H1 (cell line): Measurements from ENCODE around the gene FOXF1. TPM values are rescaled to one million over a fixed set of nuclear protein-coding genes. Genes with fewer than 3 reads are reported as not detected.

Experiments
- CTCF ChIA-PET: fragments of 300-600 bp; sonication (Branson Sonifier 250); formaldehyde crosslinking; loops from one replicate; lab custom pipeline; 2021; ENCODE audit not compliant: partially characterized antibody; lab: Charles Lee
- POLR2A ChIA-PET: fragments of 300-600 bp; sonication (Branson Sonifier 250); formaldehyde crosslinking; loops from one replicate; lab custom pipeline; 2021; ENCODE audit warnings: inconsistent platforms; ENCODE audit not compliant: partially characterized antibody; lab: Charles Lee
- DNase-seq, 2 experiments: peaks; one replicate each; pipeline versions ENCODE4 v3.0.0 to v3.0.0-alpha.2; 2010 to 2022; ENCODE audit warnings: low spot score in 2 of 2, low read depth in 1 of 2, mixed read lengths in 1 of 2
- FAIRE-seq: peaks from 2 replicates; lab custom pipeline; 2011; peaks lifted over from hg19 to GRCh38; lab: Jason Lieb, UNC
- H2AFZ ChIP-seq: 2 replicates; pipeline ENCODE4 v1.8.1; 2012; ENCODE audit warnings: low read length, inconsistent platforms
- H2AK5ac ChIP-seq: 2 replicates; pipeline ENCODE4 v1.6.1; 2013; ENCODE audit warnings: low read depth, low read length
- H2BK120ac ChIP-seq: replicated peaks from 2 replicates; pipeline ENCODE3; 2013; ENCODE audit warnings: low read depth, low read length, inconsistent platforms
- H2BK12ac ChIP-seq: 2 replicates; pipeline ENCODE4 v1.6.1; 2013; ENCODE audit warnings: low read depth, low read length
- H2BK15ac ChIP-seq: 2 replicates; pipeline ENCODE4 v1.6.1; 2013; ENCODE audit warnings: low read length
- H2BK20ac ChIP-seq: 2 replicates; pipeline ENCODE4 v1.6.1; 2013; ENCODE audit warnings: low read length
- H2BK5ac ChIP-seq: 2 replicates; pipeline ENCODE4 v1.6.1; 2013; ENCODE audit warnings: low read depth, low read length
- H3K14ac ChIP-seq: 2 replicates; pipeline ENCODE4 v1.6.1; 2013; ENCODE audit warnings: inconsistent platforms; ENCODE audit not compliant: insufficient read length
- H3K18ac ChIP-seq: 2 replicates; pipeline ENCODE4 v1.6.1; 2013; ENCODE audit warnings: low read length; ENCODE audit errors: extremely low read depth
- H3K23ac ChIP-seq: 2 replicates; pipeline ENCODE4 v1.6.1; 2013; ENCODE audit warnings: inconsistent platforms; ENCODE audit not compliant: insufficient read length
- H3K23me2 ChIP-seq: 2 replicates; pipeline ENCODE4 v1.6.1; 2013; ENCODE audit warnings: low read depth, low read length
- H3K27ac ChIP-seq: 2 replicates; pipeline ENCODE4 v1.6.1; 2011; ENCODE audit warnings: low read depth, low read length, inconsistent platforms
- H3K27me3 ChIP-seq, 4 experiments: replicated peaks in 1 of 4; 1 replicate in 1 of 4; 2 replicates in 3 of 4; pipeline versions ENCODE4 v1.6.1 to v1.8.1; 2011 to 2013; ENCODE audit warnings: low read length in 3 of 4, mild to moderate bottlenecking in 3 of 4, inconsistent platforms in 2 of 4, mixed read lengths in 2 of 4, moderate library complexity in 1 of 4; ENCODE audit not compliant: control insufficient read depth in 3 of 4, insufficient read depth in 3 of 4; ENCODE audit errors: extremely low read depth in 1 of 4
- H3K36me3 ChIP-seq, 4 experiments: 2 replicates each; pipeline versions ENCODE4 v1.6.1 to v1.8.1; 2011 to 2013; ENCODE audit warnings: mild to moderate bottlenecking in 4 of 4, low read length in 3 of 4, moderate library complexity in 2 of 4, control low read depth in 1 of 4, inconsistent platforms in 1 of 4; ENCODE audit not compliant: insufficient read depth in 4 of 4, control insufficient read depth in 2 of 4
- H3K4ac ChIP-seq: replicated peaks from 2 replicates; pipeline ENCODE3; 2013; ENCODE audit warnings: low read length, low read depth, mixed read lengths, inconsistent platforms; ENCODE audit not compliant: insufficient read length
- H3K4me1 ChIP-seq, 4 experiments: replicated peaks in 1 of 4; 1 replicate in 1 of 4; 2 replicates in 3 of 4; pipeline versions ENCODE4 v1.6.1 to v1.8.1; 2011 to 2013; ENCODE audit warnings: low read length in 3 of 4, inconsistent platforms in 2 of 4, mixed read lengths in 1 of 4; ENCODE audit not compliant: insufficient read depth in 4 of 4, control insufficient read depth in 3 of 4
- H3K4me2 ChIP-seq, 2 experiments: 2 replicates each; pipeline versions ENCODE4 v1.6.1 to v1.8.1; 2011 to 2013; ENCODE audit warnings: low read depth in 2 of 2, low read length in 2 of 2, control low read depth in 1 of 2, inconsistent platforms in 1 of 2, mild to moderate bottlenecking in 1 of 2; ENCODE audit not compliant: insufficient read depth in 1 of 2
- H3K4me3 ChIP-seq, 4 experiments: fragments of 200-600, 300-600 bp in 1 of 4; sonication (generic), shearing (Covaris generic), sonication (Bioruptor Twin) in 1 of 4; 2 replicates each; pipeline versions ENCODE4 v1.5.1 to v1.8.1; 2011 to 2016; ENCODE audit warnings: low read length in 4 of 4, low read depth in 3 of 4, control low read depth in 2 of 4, inconsistent platforms in 2 of 4, mild to moderate bottlenecking in 2 of 4, mixed read lengths in 1 of 4, moderate library complexity in 1 of 4; ENCODE audit not compliant: insufficient read depth in 2 of 4; ENCODE audit errors: extremely low read depth in 1 of 4
- H3K56ac ChIP-seq: replicated peaks from 2 replicates; pipeline ENCODE3; 2013; ENCODE audit warnings: low read depth, mild to moderate bottlenecking, mixed read lengths, low read length, inconsistent platforms; ENCODE audit not compliant: insufficient read length
- H3K79me1 ChIP-seq: 2 replicates; pipeline ENCODE4 v1.6.1; 2013; ENCODE audit warnings: low read depth, low read length, control low read depth
- H3K79me2 ChIP-seq, 2 experiments: 2 replicates each; pipeline versions ENCODE4 v1.6.1 to v1.8.1; 2012 to 2013; ENCODE audit warnings: low read length in 2 of 2, mild to moderate bottlenecking in 2 of 2, inconsistent platforms in 1 of 2; ENCODE audit not compliant: insufficient read depth in 2 of 2, control insufficient read depth in 1 of 2
- H3K9ac ChIP-seq, 4 experiments: replicated peaks in 1 of 4; 1 replicate in 1 of 4; 2 replicates in 3 of 4; pipeline versions ENCODE4 v1.6.1 to v1.8.1; 2011 to 2013; ENCODE audit warnings: low read depth in 3 of 4, low read length in 3 of 4, control low read depth in 2 of 4, mild to moderate bottlenecking in 2 of 4, moderate library complexity in 2 of 4, inconsistent platforms in 1 of 4; ENCODE audit errors: extremely low read depth in 1 of 4
- H3K9me3 ChIP-seq, 2 experiments: 2 replicates each; pipeline versions ENCODE4 v1.6.1 to v1.8.1; 2012 to 2013; ENCODE audit warnings: mild to moderate bottlenecking in 2 of 2, moderate library complexity in 2 of 2, control low read depth in 1 of 2, inconsistent platforms in 1 of 2, low read depth in 1 of 2, low read length in 1 of 2, mixed read lengths in 1 of 2; ENCODE audit not compliant: insufficient read depth in 2 of 2
- H4K20me1 ChIP-seq, 2 experiments: replicated peaks in 1 of 2; 2 replicates each; pipeline versions ENCODE3 to v1.8.1; 2011 to 2013; ENCODE audit warnings: inconsistent platforms in 2 of 2, low read length in 2 of 2, mild to moderate bottlenecking in 1 of 2; ENCODE audit not compliant: insufficient read depth in 2 of 2, control insufficient read depth in 1 of 2
- H4K5ac ChIP-seq: 2 replicates; pipeline ENCODE4 v1.6.1; 2013; ENCODE audit warnings: low read length, low read depth, mixed read lengths, inconsistent platforms; ENCODE audit not compliant: insufficient read length
- H4K8ac ChIP-seq: 2 replicates; pipeline ENCODE4 v1.8.0; 2013; ENCODE audit warnings: mild to moderate bottlenecking, moderate library complexity, low read length, inconsistent platforms; ENCODE audit not compliant: insufficient read depth; ENCODE audit errors: extremely low read depth
- H4K91ac ChIP-seq: replicated peaks from 2 replicates; pipeline ENCODE3; 2013; ENCODE audit warnings: low read length, mixed read lengths, inconsistent platforms; ENCODE audit not compliant: insufficient read length
- CEBPB ChIP-seq: IDR thresholded peaks from 2 replicates; pipeline ENCODE4 v1.6.1; 2012; ENCODE audit warnings: low read depth, low read length
- CTBP2 ChIP-seq: IDR thresholded peaks from 2 replicates; pipeline ENCODE4 v1.7.0; 2011; ENCODE audit warnings: borderline replicate concordance, mild to moderate bottlenecking, moderate library complexity, mixed read lengths, low read length; ENCODE audit not compliant: insufficient read depth, insufficient read length
- SUZ12 ChIP-seq: fragments of 200-600 bp; sonication (generic); IDR thresholded peaks from 2 replicates; pipeline ENCODE4 v1.6.1; 2012; ENCODE audit warnings: mild to moderate bottlenecking, inconsistent platforms, low read length, moderate library complexity, mixed read lengths
- WGBS, 2 experiments: shearing (Covaris generic) in 1 of 2; methylation state at CpG; one replicate each; pipeline versions ENCODE4 v1.1.6 to v1.1.7; 2013 to 2015; ENCODE audit warnings: low lambda C conversion rate in 2 of 2, mixed read lengths in 2 of 2, inconsistent platforms in 1 of 2, low coverage in 1 of 2, missing lambda C conversion rate in 1 of 2; ENCODE audit not compliant: insufficient replicate concordance in 2 of 2, insufficient coverage in 1 of 2, insufficient read length in 1 of 2; ENCODE audit errors: extremely low coverage in 1 of 2, missing lambda C conversion rate in 1 of 2; 5-methylcytosine and 5-hydroxymethylcytosine counted together
- polyA plus RNA-seq, 7 experiments: library from polyadenylated mRNA; depleted of rRNA in 3 of 7; stranded (reverse) in 5 of 7; unstranded in 2 of 7; fragments of >200 nt in 5 of 7; fragments of 200-250 nt in 2 of 7; gene quantifications; 1 replicate in 5 of 7; 2 replicates in 1 of 7; 4 replicates in 1 of 7; pipeline versions ENCODE4 v1.2.1 to v1.2.3, GENCODE V29; 2011 to 2013; ENCODE audit warnings: missing spikeins in 2 of 7, mixed read lengths in 2 of 7
- total RNA-seq: library from RNA; stranded (reverse); fragmentation: NEBNext Ultra II Directional; extraction: Animal tissue kit (Norgen Biotek cat#: 25700); gene quantifications from 2 replicates; pipeline ENCODE4 v1.2.1, GENCODE V29; 2021

The FOXF1 gene
- total and polyA plus RNA-seq, 2 of the 8 experiments (the other 6 are each of a cell fraction or from before 2014, with no cell fraction given), result 0.02 TPM; not detected in 1

- Histone ChIP-seq H3K56ac (no peak overlapping the region), H3K4me2 (peak overlapping the region; percentile 37 to 60; a peak in 3 of 4 replicates), H2AFZ (no peak overlapping the region), H3K4me1 (peaks cover 3 to 22% (median 13%) of the 10 kb centered on the region in 4 experiments; a peak in 6 of 7 replicates), H3K79me2 (no peaks in the 10 kb centered on the region), H3K4me3 (peak overlapping the region in 1 of 4 experiments; percentile 44; a peak in 2 of 8 replicates), H4K8ac (no peak overlapping the region), H3K23ac (no peak overlapping the region), H3K36me3 (no peaks in the 10 kb centered on the region), H3K79me1 (no peaks in the 10 kb centered on the region), H2BK12ac (no peak overlapping the region), H2BK5ac (no peak overlapping the region), H3K27ac (no peak overlapping the region), H4K20me1 (peaks cover 11 to 18% of the 10 kb centered on the region in 2 experiments), H2BK20ac (no peak overlapping the region), H3K27me3 (peaks cover 68 to 87% (median 76%) of the 10 kb centered on the region in 4 experiments), H2BK15ac (no peak overlapping the region), H3K14ac (no peak overlapping the region), H3K9ac (no peak overlapping the region), H3K23me2 (no peaks in the 10 kb centered on the region; the same call in 1 of the 2 replicates), H3K9me3 (no peaks in the 10 kb centered on the region; a peak in 1 of 4 replicates), H2AK5ac (no peak overlapping the region), H2BK120ac (no peak overlapping the region), H4K91ac (no peak overlapping the region)
- CTCF ChIA-PET, result interaction anchor here (0.7 to 6.0 kb wide), 49 partner anchors 8 to 695 kb away, joined by 3 to 84 read pairs (median 6); no protein-coding TSS in a partner anchor
- POLR2A ChIA-PET, result interaction anchor here (0.7 to 1.6 kb wide), 4 partner anchors 15 to 232 kb away, joined by 3 to 4 read pairs (median 4); no protein-coding TSS in a partner anchor
- 9% methylated on average over 27 of the region's 29 CpGs; no CpG with 5 or more reads in 1 of the 2 experiments for whole genome bisulfite sequencing, 2 experiments
- DNase-seq, result no peak
- peak; percentile 47 for TF ChIP-seq SUZ12
- no peak for TF ChIP-seq CEBPB
- TF ChIP-seq CTBP2, result peak; percentile 13
- TF ChIP-seq, all 59 proteins: peak for 2
- H3K18ac ChIP-seq, result no peak overlapping the region
- no peak overlapping the region for H4K5ac ChIP-seq
- no peak overlapping the region for H3K4ac ChIP-seq
- FAIRE-seq, result no peak
Measured at GRCh38 chr16:86516623-86517003, 6.3 kb downstream of the FOXF1 start.
